B cell (primary cell): ENCODE measurements around the gene LRRC42. TPM values are rescaled to one million over a fixed set of nuclear protein-coding genes. Genes with fewer than 3 reads are reported as not detected.

ENCODE experiments used
- ATAC-seq: fragments of 200-7000 bp; cut with Tn5 transposase; one replicate; pipeline ENCODE4 v1.10.0; 2021; ENCODE audit warnings: low read depth, mild to moderate bottlenecking, moderate number of reproducible peaks, moderate library complexity
- CTCF ChIA-PET: fragments of 350-600 bp; sonication (Branson Sonifier 250); formaldehyde crosslinking; loops from one replicate; lab custom pipeline; 2021; ENCODE audit warnings: antibody characterized with exemption, inconsistent platforms; lab: Charles Lee
- POLR2A ChIA-PET: fragments of 350-600 bp; sonication (Branson Sonifier 250); formaldehyde crosslinking; loops from one replicate; lab custom pipeline; 2021; ENCODE audit warnings: antibody characterized with exemption; lab: Charles Lee
- DNase-seq: peaks from one replicate; pipeline ENCODE4 v3.0.0; 2013
- H2AFZ ChIP-seq: 2 replicates; pipeline ENCODE4 v1.6.1; 2012; ENCODE audit warnings: mild to moderate bottlenecking, low read depth, low read length; ENCODE audit not compliant: insufficient read depth, poor library complexity, severe bottlenecking
- H3K27ac ChIP-seq, 2 donors: 1 replicate in 1 of 2; 2 replicates in 1 of 2; pipeline ENCODE4 v1.5.1; 2012 to 2013; ENCODE audit warnings: low read length in 2 of 2, mild to moderate bottlenecking in 2 of 2, moderate library complexity in 1 of 2
- H3K27me3 ChIP-seq, 4 experiments: fragments of 200-600 bp in 1 of 4; sonication (generic) in 1 of 4; replicated peaks in 1 of 4; 1 replicate in 2 of 4; 2 replicates in 2 of 4; pipeline versions ENCODE4 v1.6.1 to v1.7.0; 2013 to 2016; ENCODE audit warnings: low read length in 3 of 4, mild to moderate bottlenecking in 2 of 4, mixed read lengths in 1 of 4, moderate library complexity in 1 of 4; ENCODE audit not compliant: insufficient read depth in 4 of 4, control insufficient read depth in 3 of 4; ENCODE audit errors: control extremely low read depth in 1 of 4
- H3K36me3 ChIP-seq, 2 experiments: replicated peaks in 1 of 2; 1 replicate in 1 of 2; 2 replicates in 1 of 2; pipeline versions ENCODE4 v1.6.1 to v1.7.1; 2013; ENCODE audit warnings: low read length in 1 of 2; ENCODE audit not compliant: insufficient read depth in 2 of 2, control insufficient read depth in 1 of 2; ENCODE audit errors: control extremely low read depth in 1 of 2, extremely low read depth in 1 of 2
- H3K4me1 ChIP-seq, 2 donors: fragments of 200-600 bp in 1 of 2; sonication (generic) in 1 of 2; 1 replicate in 1 of 2; 2 replicates in 1 of 2; pipeline versions ENCODE4 v1.5.1 to v1.6.1; 2013 to 2017; ENCODE audit warnings: low read length in 2 of 2; ENCODE audit not compliant: control insufficient read depth in 2 of 2, insufficient read depth in 2 of 2
- H3K4me2 ChIP-seq: replicated peaks from 2 replicates; pipeline ENCODE3; 2012; ENCODE audit warnings: mild to moderate bottlenecking, low read depth, low read length; ENCODE audit not compliant: poor library complexity, severe bottlenecking
- H3K4me3 ChIP-seq, 5 experiments: fragments of 200-600 bp in 1 of 5; sonication (generic) in 1 of 5; 1 replicate in 3 of 5; 2 replicates in 2 of 5; pipeline versions ENCODE4 v1.5.1 to v1.7.0; 2011 to 2016; ENCODE audit warnings: low read length in 4 of 5, mild to moderate bottlenecking in 4 of 5, low read depth in 2 of 5, control low read depth in 1 of 5, moderate library complexity in 1 of 5; ENCODE audit not compliant: insufficient read depth in 1 of 5; ENCODE audit errors: control extremely low read depth in 1 of 5, extremely low read depth in 1 of 5
- H3K79me2 ChIP-seq: fragments of 200-600 bp; sonication (generic); one replicate; pipeline ENCODE4 v1.6.0; 2016; ENCODE audit warnings: low read length; ENCODE audit not compliant: control insufficient read depth, insufficient read depth
- H3K9ac ChIP-seq: fragments of 200-600 bp; sonication (generic); 2 replicates; pipeline ENCODE4 v1.6.1; 2017; ENCODE audit warnings: mild to moderate bottlenecking, low read length, moderate library complexity
- H3K9me3 ChIP-seq, 3 donors: one replicate each; pipeline versions ENCODE4 v1.6.1 to v1.7.1; 2013; ENCODE audit warnings: low read length in 2 of 3; ENCODE audit not compliant: control insufficient read depth in 2 of 3, insufficient read depth in 1 of 3; ENCODE audit errors: control extremely low read depth in 1 of 3
- H4K20me1 ChIP-seq: 2 replicates; pipeline ENCODE4 v1.6.0; 2012; ENCODE audit warnings: mild to moderate bottlenecking, low read length; ENCODE audit not compliant: insufficient read depth, control insufficient read depth, poor library complexity, severe bottlenecking
- H3K27ac Mint-ChIP-seq: one replicate; pipeline ENCODE4 v1.8.0; 2021; ENCODE audit warnings: mixed read lengths
- H3K27me3 Mint-ChIP-seq: one replicate; pipeline ENCODE4 v1.8.0; 2021; ENCODE audit warnings: mixed read lengths
- H3K4me1 Mint-ChIP-seq: one replicate; pipeline ENCODE4 v1.8.0; 2021; ENCODE audit warnings: mixed read lengths
- H3K4me3 Mint-ChIP-seq: one replicate; pipeline ENCODE4 v1.8.0; 2021; ENCODE audit warnings: mixed read lengths
- H3K9me3 Mint-ChIP-seq: one replicate; pipeline ENCODE4 v1.8.0; 2022; ENCODE audit warnings: mixed read lengths; ENCODE audit not compliant: insufficient read depth
- CTCF ChIP-seq: fragments of 200-600 bp; IDR thresholded peaks from one replicate; pipeline ENCODE4 v1.8.0; 2022; ENCODE audit warnings: antibody characterized with exemption, mild to moderate bottlenecking
- EZH2 ChIP-seq: IDR thresholded peaks from 2 replicates; pipeline ENCODE4 v1.6.1; 2012; ENCODE audit warnings: borderline replicate concordance, low read depth, mild to moderate bottlenecking, moderate library complexity, low read length; ENCODE audit not compliant: insufficient read depth, poor library complexity, severe bottlenecking
- WGBS: methylation state at CpG from one replicate; pipeline ENCODE4 v1.1.5; 2013; ENCODE audit warnings: missing lambda C conversion rate; ENCODE audit not compliant: insufficient coverage; 5-methylcytosine and 5-hydroxymethylcytosine counted together
- intact Hi-C: fragments of 100-400 bp; cut with micrococcal nuclease; formaldehyde crosslinking; loops from one replicate; pipeline ENCODE4 v1.10.0; 2022
- polyA plus RNA-seq: library from polyadenylated mRNA; depleted of rRNA; stranded (reverse); fragments of >200 nt; gene quantifications from 2 replicates; pipeline ENCODE4 v1.2.3, GENCODE V29; 2012
- total RNA-seq, 2 donors: library from RNA; stranded (reverse); fragments of 120-200 nt in 1 of 2; gene quantifications; 1 replicate in 1 of 2; 2 replicates in 1 of 2; pipeline versions ENCODE4 v1.2.3 to v1.2.4, GENCODE V29; 2013 to 2022

Gene LRRC42
- total and polyA plus RNA-seq, 2 donors (not counting 1 experiment from before 2014, with no cell fraction given), result 4.7 to 10.3 TPM

GRCh38 chr1:53967409-53968124 is 21.4 kb downstream of the LRRC42 start:
- no peak overlapping the region for H2AFZ ChIP-seq
- POLR2A ChIA-PET, result no interaction called here
- no peak overlapping the region for H3K4me3 Mint-ChIP-seq

More at GRCh38 chr1:53967409-53968124, 21.4 kb downstream of the LRRC42 start:
- no peaks in the 10 kb centered on the region for H3K4me1 Mint-ChIP-seq
- intact Hi-C loops, result no loop called here
- H3K9me3 ChIP-seq, result no peaks in the 10 kb centered on the region
- no peaks in the 10 kb centered on the region for H3K9me3 Mint-ChIP-seq
- H3K36me3 ChIP-seq, result peaks cover 14 to 23% of the 10 kb centered on the region in 2 experiments
- H3K27ac Mint-ChIP-seq, result no peak overlapping the region
- H3K27me3 Mint-ChIP-seq, result no peaks in the 10 kb centered on the region
- H3K79me2 ChIP-seq, result no peaks in the 10 kb centered on the region
- WGBS, result 100% methylated on average over 7 of the region's 7 CpGs
- DNase-seq (no peak), ATAC-seq (no peak)
- no peaks in the 10 kb centered on the region for H3K27me3 ChIP-seq
- no peaks in the 10 kb centered on the region for H4K20me1 ChIP-seq
- H3K4me1 ChIP-seq, result peaks cover 0 to 6% of the 10 kb centered on the region in 2 donors
- no peak overlapping the region for H3K9ac ChIP-seq
- H3K27ac ChIP-seq, result no peak overlapping the region
- no peak overlapping the region for H3K4me2 ChIP-seq
- no peak overlapping the region for H3K4me3 ChIP-seq
- no peak for TF ChIP-seq EZH2
- TF ChIP-seq CTCF, result no peak
- CTCF ChIA-PET, result interaction anchor here (0.7 kb wide), 1 partner anchor 8 kb away, joined by 5 read pairs; no protein-coding TSS in a partner anchor
